Measurements from ENCODE around the gene ZNF350. TPM values are rescaled to one million over a fixed set of nuclear protein-coding genes. Genes with fewer than 3 reads are reported as not detected.
"Not testable (repeated sequence)": the region's sequence is repeated elsewhere in the genome, so short reads cannot be mapped to it uniquely, and the experiment has no call there.

Gene ZNF350
- total RNA-seq, 3 donors from 2014 or later = 14.1 to 31.2 (median 14.4) TPM

GRCh38 chr19:51977346-51977745 lies 9.3 kb downstream of the ZNF350 start:
- intact Hi-C loops (cut with DNase I; ENCODE audit: low total_unique reads) = no loop called here
- TF ChIP-seq CTCF (IDR thresholded peaks at IDR 0.05) = no peak
- no peak for TF ChIP-seq POLR2A (IDR thresholded peaks at IDR 0.05)
- TF ChIP-seq POLR2AphosphoS5 (IDR thresholded peaks at IDR 0.05) = no peak
- no peaks in the 10 kb centered on the region for H3K4me1 ChIP-seq
- H3K9me3 ChIP-seq = peaks cover 93 to 98% of the 10 kb centered on the region in 2 donors
- no peak overlapping the region for H3K27ac ChIP-seq
- H3K27me3 ChIP-seq = no peaks in the 10 kb centered on the region
- no peak for DNase-seq (ENCODE audit: low spot score in 2 of 2)
- peaks cover 19% of the 10 kb centered on the region for H3K36me3 ChIP-seq
- no peak overlapping the region for H3K4me3 ChIP-seq

GRCh38 chr19:51976852-51977251 lies 9.8 kb downstream of the ZNF350 start:
- H3K9me3 ChIP-seq = peaks cover 94 to 98% of the 10 kb centered on the region in 2 donors
- intact Hi-C loops (cut with DNase I; ENCODE audit: low total_unique reads) = no loop called here
- H3K36me3 ChIP-seq = peaks cover 19% of the 10 kb centered on the region
- no peak overlapping the region for H3K27ac ChIP-seq
- DNase-seq (ENCODE audit: low spot score in 2 of 2) = no peak
- no peaks in the 10 kb centered on the region for H3K27me3 ChIP-seq
- no peak overlapping the region for H3K4me3 ChIP-seq
- TF ChIP-seq CTCF (IDR thresholded peaks at IDR 0.05) = no peak
- TF ChIP-seq POLR2A (IDR thresholded peaks at IDR 0.05) = no peak
- TF ChIP-seq POLR2AphosphoS5 (IDR thresholded peaks at IDR 0.05) = no peak
- no peaks in the 10 kb centered on the region for H3K4me1 ChIP-seq

GRCh38 chr19:51975787-51976186 lies 10.9 kb downstream of the ZNF350 start:
- H3K4me3 ChIP-seq; H3K27ac ChIP-seq; DNase-seq (ENCODE audit: low spot score in 2 of 2); H3K4me1 ChIP-seq; intact Hi-C loops (cut with DNase I; ENCODE audit: low total_unique reads); H3K27me3 ChIP-seq: not testable (repeated sequence)
- Histone ChIP-seq H3K9me3 (peaks cover 98% of the 10 kb centered on the region in 2 donors), H3K36me3 (peaks cover 29% of the 10 kb centered on the region)

- DNase-seq (ENCODE audit: low spot score in 2 of 2) = no peak
- intact Hi-C loops (cut with DNase I; ENCODE audit: low total_unique reads) = no loop called here
- H3K4me3 ChIP-seq = peak overlapping the region in 1 of 3 donors; percentile 37
- no peak for TF ChIP-seq POLR2A (IDR thresholded peaks at IDR 0.05)
- H3K27me3 ChIP-seq = no peaks in the 10 kb centered on the region
- peaks cover 57% of the 10 kb centered on the region for H3K36me3 ChIP-seq
- H3K9me3 ChIP-seq = peaks cover 96 to 98% of the 10 kb centered on the region in 2 donors
- no peaks in the 10 kb centered on the region for H3K4me1 ChIP-seq
- H3K27ac ChIP-seq = no peak overlapping the region
Observed at GRCh38 chr19:51971624-51972023, 15.0 kb downstream of the ZNF350 start.

- no peak for DNase-seq (ENCODE audit: low spot score in 2 of 2)
- no peak overlapping the region for H3K27ac ChIP-seq
- TF ChIP-seq CTCF (IDR thresholded peaks at IDR 0.05) = no peak
- TF ChIP-seq POLR2A (IDR thresholded peaks at IDR 0.05) = no peak
- no peak for TF ChIP-seq POLR2AphosphoS5 (IDR thresholded peaks at IDR 0.05)
- no peaks in the 10 kb centered on the region for H3K27me3 ChIP-seq
- H3K36me3 ChIP-seq = peaks cover 66% of the 10 kb centered on the region
- intact Hi-C loops (cut with DNase I; ENCODE audit: low total_unique reads) = no loop called here
- peaks cover 92 to 98% of the 10 kb centered on the region in 2 donors for H3K9me3 ChIP-seq
- H3K4me1 ChIP-seq = no peaks in the 10 kb centered on the region
- no peak overlapping the region for H3K4me3 ChIP-seq
Observed at GRCh38 chr19:51970718-51971117, 15.9 kb downstream of the ZNF350 start.

- DNase-seq (ENCODE audit: low spot score in 2 of 2) = no peak
- peaks cover 91 to 100% of the 10 kb centered on the region in 2 donors for H3K9me3 ChIP-seq
- no peak overlapping the region for H3K4me3 ChIP-seq
Observed at GRCh38 chr19:51965583-51965982, 21.1 kb downstream of the ZNF350 start.

GRCh38 chr19:51960621-51961233 lies 25.9 kb downstream of the ZNF350 start:
- Histone ChIP-seq H3K36me3 (peaks cover 14% of the 10 kb centered on the region), H3K9me3 (peaks cover 76 to 98% of the 10 kb centered on the region in 2 donors)
- DNase-seq (ENCODE audit: low spot score in 2 of 2); H3K27me3 ChIP-seq; H3K4me1 ChIP-seq; intact Hi-C loops (cut with DNase I; ENCODE audit: low total_unique reads); H3K4me3 ChIP-seq; H3K27ac ChIP-seq: not testable (repeated sequence)

More at GRCh38 chr19:51965583-51965982, 21.1 kb downstream of the ZNF350 start:
- no peaks in the 10 kb centered on the region for H3K27me3 ChIP-seq
- intact Hi-C loops (cut with DNase I; ENCODE audit: low total_unique reads) = no loop called here
- no peak for TF ChIP-seq CTCF (IDR thresholded peaks at IDR 0.05)
- no peak for TF ChIP-seq POLR2AphosphoS5 (IDR thresholded peaks at IDR 0.05)
- TF ChIP-seq POLR2A (IDR thresholded peaks at IDR 0.05) = no peak
- H3K36me3 ChIP-seq = peaks cover 50% of the 10 kb centered on the region
- no peaks in the 10 kb centered on the region for H3K4me1 ChIP-seq
- no peak overlapping the region for H3K27ac ChIP-seq

All from breast epithelium (tissue), 4 donors.